ENCODE data around the gene PXK. TPM values are rescaled to one million over a fixed set of nuclear protein-coding genes. Genes with fewer than 3 reads are reported as not detected.

The PXK gene
- total and polyA plus RNA-seq, 2 experiments from 2014 or later = 29.5 to 37.8 TPM

DNA sequence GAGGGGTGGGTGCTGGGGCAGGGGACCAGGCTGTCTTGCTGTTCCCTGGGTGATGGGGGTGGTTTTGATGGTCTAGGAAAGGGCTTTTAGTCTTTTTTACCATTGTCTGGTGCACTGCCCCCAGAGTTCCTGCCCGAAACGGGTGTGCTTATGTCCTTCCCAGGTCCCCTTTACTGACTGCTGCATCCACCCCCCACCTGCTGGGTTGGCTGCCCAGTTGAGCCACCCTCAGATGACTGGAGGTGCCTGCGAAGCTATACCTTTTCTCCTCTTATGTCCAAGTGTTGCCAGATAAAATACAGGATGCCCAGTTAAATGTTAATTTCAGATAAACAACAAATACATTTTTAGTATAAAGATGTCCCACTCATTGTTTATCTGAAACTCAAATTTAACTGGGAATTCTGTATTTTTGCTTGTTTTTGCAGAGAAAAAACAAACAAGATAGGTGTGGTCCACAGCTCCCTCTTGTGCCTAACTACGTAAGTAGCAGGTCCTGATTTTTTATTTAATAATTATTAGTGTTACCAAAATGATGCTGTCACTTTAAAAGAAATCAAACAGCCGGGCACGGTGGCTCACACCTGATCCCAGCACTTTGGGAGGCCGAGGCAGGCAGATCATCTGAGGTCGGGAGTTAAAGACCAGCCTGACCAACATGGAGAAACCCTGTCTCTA is 32.7 kb upstream of the PXK start:
- H3K9me3 ChIP-seq (ENCODE audit: low read depth) = no peaks in the 10 kb centered on the region
- no peak for TF ChIP-seq EZH2phosphoT487 (IDR thresholded peaks at IDR 0.05; ENCODE audit: low read depth, severe bottlenecking, unreplicated experiment)
- TF ChIP-seq, protein P1, sequence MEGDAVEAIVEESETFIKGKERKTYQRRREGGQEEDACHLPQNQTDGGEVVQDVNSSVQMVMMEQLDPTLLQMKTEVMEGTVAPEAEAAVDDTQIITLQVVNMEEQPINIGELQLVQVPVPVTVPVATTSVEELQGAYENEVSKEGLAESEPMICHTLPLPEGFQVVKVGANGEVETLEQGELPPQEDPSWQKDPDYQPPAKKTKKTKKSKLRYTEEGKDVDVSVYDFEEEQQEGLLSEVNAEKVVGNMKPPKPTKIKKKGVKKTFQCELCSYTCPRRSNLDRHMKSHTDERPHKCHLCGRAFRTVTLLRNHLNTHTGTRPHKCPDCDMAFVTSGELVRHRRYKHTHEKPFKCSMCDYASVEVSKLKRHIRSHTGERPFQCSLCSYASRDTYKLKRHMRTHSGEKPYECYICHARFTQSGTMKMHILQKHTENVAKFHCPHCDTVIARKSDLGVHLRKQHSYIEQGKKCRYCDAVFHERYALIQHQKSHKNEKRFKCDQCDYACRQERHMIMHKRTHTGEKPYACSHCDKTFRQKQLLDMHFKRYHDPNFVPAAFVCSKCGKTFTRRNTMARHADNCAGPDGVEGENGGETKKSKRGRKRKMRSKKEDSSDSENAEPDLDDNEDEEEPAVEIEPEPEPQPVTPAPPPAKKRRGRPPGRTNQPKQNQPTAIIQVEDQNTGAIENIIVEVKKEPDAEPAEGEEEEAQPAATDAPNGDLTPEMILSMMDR (IDR thresholded peaks at IDR 0.05; ENCODE audit: poor library complexity) = peak; percentile 87
- no peaks in the 10 kb centered on the region for H4K20me1 ChIP-seq (ENCODE audit: insufficient read depth, poor library complexity, severe bottlenecking)
- H3K27me3 ChIP-seq = no peaks in the 10 kb centered on the region
- no peaks in the 10 kb centered on the region for H3K4me1 ChIP-seq (ENCODE audit: insufficient read depth)
- peak; percentile 59 for DNase-seq (ENCODE audit: low spot score)
- H3K4me2 ChIP-seq = no peak overlapping the region
- 23% methylated on average over 8 of the region's 8 CpGs for WGBS (ENCODE audit: low lambda C conversion rate, missing lambda C conversion rate)
- H3K36me3 ChIP-seq (replicated peaks; ENCODE audit: insufficient read depth, low read depth) = no peaks in the 10 kb centered on the region
- no peak overlapping the region for H3K4me3 ChIP-seq
- no peaks in the 10 kb centered on the region for H3K79me2 ChIP-seq
- no peak overlapping the region for H2AFZ ChIP-seq
- no peak overlapping the region for H3K27ac ChIP-seq
- no peaks in the 10 kb centered on the region for H3K9me2 ChIP-seq (replicated peaks; ENCODE audit: insufficient read depth)

GRCh38 chr3:58305882-58306711 is 26.6 kb upstream of the PXK start, which contains the start of the genes HTD2 and RPP14:
TSS of gene HTD2 (plus strand) at chr3:58306520. CDS start at chr3:58317614, 11,094 bp downstream.
TSS of gene RPP14 (plus strand) at chr3:58306245. CDS start at chr3:58310330, 4,085 bp downstream.
- Histone ChIP-seq H3K4me3 (peak within 1 kb of the TSS; percentile 79), H2AFZ (peak within 1 kb of the TSS; percentile 33), H3K4me2 (peak within 1 kb of the TSS; percentile 93), H3K4me1 (ENCODE audit: insufficient read depth) (peaks cover 21% of the 10 kb centered on the region), H3K27me3 (no peaks in the 10 kb centered on the region), H3K36me3 (replicated peaks; ENCODE audit: insufficient read depth, low read depth) (no peaks in the 10 kb centered on the region), H3K9me2 (replicated peaks; ENCODE audit: insufficient read depth) (no peaks in the 10 kb centered on the region), H4K20me1 (ENCODE audit: insufficient read depth, poor library complexity, severe bottlenecking) (peaks cover 32% of the 10 kb centered on the region), H3K27ac (peak within 1 kb of the TSS; percentile 98), H3K79me2 (peaks cover 45% of the 10 kb centered on the region), H3K9me3 (ENCODE audit: low read depth) (no peaks in the 10 kb centered on the region)
- peak; percentile 99 for DNase-seq (ENCODE audit: low spot score)
- no peak for TF ChIP-seq EZH2 (IDR thresholded peaks at IDR 0.05; ENCODE audit: borderline replicate concordance)
- TF ChIP-seq, protein P1 (IDR thresholded peaks at IDR 0.05; ENCODE audit: poor library complexity) = peak; percentile 100
- WGBS (ENCODE audit: low lambda C conversion rate, missing lambda C conversion rate) = 5% methylated on average over 70 of the region's 71 CpGs

GRCh38 chr3:58307639-58308215 is 25.0 kb upstream of the PXK start:
- Histone ChIP-seq H3K27ac (peak overlapping the region; percentile 98), H3K9me2 (replicated peaks; ENCODE audit: insufficient read depth) (no peaks in the 10 kb centered on the region), H3K4me1 (ENCODE audit: insufficient read depth) (peaks cover 21% of the 10 kb centered on the region), H3K9me3 (ENCODE audit: low read depth) (no peaks in the 10 kb centered on the region), H3K4me2 (peak overlapping the region; percentile 93), H4K20me1 (ENCODE audit: insufficient read depth, poor library complexity, severe bottlenecking) (peaks cover 39% of the 10 kb centered on the region), H3K27me3 (no peaks in the 10 kb centered on the region), H2AFZ (no peak overlapping the region), H3K4me3 (peak overlapping the region; percentile 79), H3K79me2 (peaks cover 61% of the 10 kb centered on the region), H3K36me3 (replicated peaks; ENCODE audit: insufficient read depth, low read depth) (no peaks in the 10 kb centered on the region)
- peak; percentile 77 for DNase-seq (ENCODE audit: low spot score)
- TF ChIP-seq, protein P1 (IDR thresholded peaks at IDR 0.05; ENCODE audit: poor library complexity) = peak; percentile 64
- TF ChIP-seq EZH2 (IDR thresholded peaks at IDR 0.05; ENCODE audit: borderline replicate concordance) (no peak), EZH2phosphoT487 (IDR thresholded peaks at IDR 0.05; ENCODE audit: low read depth, severe bottlenecking, unreplicated experiment) (no peak)
- 57% methylated on average over 10 of the region's 10 CpGs for WGBS (ENCODE audit: low lambda C conversion rate, missing lambda C conversion rate)

Measured in hepatocyte (in vitro differentiated cells).